Stimulated activated CD4-positive, alpha-beta T cell treated with anti-CD3 and anti-CD28 coated beads, Interleukin-1b, Interleukin-23, amount 100 ng/mL, for 48 hours (primary cell): Measurements from ENCODE around the gene TMEM242.
"Not testable (repeated sequence)": the region's sequence is repeated elsewhere in the genome, so short reads cannot be mapped to it uniquely, and the experiment has no call there.

ENCODE experiments used
- DNase-seq: peaks from one replicate; pipeline ENCODE4 v3.0.0-alpha.2; 2020

The TMEM242 gene

DNA sequence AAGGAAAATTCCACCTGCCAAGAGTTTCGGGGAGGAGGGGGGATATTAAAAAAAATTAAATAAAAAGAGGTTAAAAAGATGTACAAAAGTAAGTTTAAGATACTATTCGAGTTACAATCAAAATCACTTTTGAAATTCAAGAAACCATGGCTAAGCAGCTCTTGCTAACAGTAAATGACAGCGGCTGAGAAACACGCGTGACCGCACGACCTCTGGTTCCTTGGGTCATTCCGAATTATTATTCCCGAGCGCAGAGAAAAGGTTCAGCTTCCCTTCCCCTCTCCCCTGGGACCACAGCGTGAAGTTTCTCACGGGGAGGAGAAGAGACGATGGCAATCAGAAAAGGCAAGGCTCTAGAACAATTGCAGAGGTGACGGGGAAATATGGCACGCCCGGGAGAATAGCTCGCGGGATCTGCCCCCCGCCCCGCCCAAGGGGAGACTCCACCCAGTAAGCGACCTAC, 496 bp downstream of the TMEM242 start:
- DNase-seq: peak; percentile 85

DNA sequence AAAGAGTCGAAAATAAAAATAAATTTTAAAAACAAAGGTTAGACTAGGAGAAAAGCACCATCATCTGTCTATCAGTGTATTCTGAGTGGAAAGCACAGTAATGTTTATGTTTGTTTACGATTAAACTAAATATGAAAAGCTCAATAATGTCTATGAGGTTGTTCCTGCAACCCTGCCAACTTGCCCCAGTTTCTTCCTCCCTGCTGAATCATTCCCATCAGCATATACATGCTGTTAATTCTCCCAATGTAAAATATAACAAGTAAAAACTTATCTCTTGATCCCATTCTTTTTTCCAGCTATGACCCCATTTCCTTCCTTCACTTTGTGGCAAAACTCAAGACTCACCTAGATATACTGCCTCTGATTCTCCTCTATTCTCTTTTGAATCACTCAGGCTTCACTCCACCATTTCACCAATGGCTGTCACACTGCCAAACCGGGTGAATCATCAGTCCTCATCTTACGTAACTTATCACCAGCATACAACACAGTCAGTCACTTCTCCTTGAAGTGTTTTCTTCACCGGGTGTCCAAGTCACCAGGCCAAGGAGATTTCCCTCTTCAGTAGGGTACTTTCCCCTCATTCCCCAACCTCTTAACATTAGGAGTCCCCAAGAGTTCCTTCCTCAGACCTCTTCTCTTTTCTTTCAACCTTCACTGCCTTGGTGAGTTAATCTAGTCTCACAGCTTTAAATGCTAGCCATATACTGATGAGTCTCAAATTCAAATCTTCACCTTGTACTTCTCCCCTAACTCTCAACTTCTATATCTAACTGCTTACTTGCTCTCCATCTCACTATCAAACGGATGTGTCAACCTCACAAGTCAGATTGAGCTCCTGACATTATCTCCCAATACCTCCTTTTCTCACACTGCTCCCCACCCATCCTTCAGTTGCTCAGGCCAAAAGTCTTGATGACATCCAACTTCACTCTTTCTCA, 6.2 kb downstream of the TMEM242 start:
- DNase-seq: peak; percentile 42

DNA sequence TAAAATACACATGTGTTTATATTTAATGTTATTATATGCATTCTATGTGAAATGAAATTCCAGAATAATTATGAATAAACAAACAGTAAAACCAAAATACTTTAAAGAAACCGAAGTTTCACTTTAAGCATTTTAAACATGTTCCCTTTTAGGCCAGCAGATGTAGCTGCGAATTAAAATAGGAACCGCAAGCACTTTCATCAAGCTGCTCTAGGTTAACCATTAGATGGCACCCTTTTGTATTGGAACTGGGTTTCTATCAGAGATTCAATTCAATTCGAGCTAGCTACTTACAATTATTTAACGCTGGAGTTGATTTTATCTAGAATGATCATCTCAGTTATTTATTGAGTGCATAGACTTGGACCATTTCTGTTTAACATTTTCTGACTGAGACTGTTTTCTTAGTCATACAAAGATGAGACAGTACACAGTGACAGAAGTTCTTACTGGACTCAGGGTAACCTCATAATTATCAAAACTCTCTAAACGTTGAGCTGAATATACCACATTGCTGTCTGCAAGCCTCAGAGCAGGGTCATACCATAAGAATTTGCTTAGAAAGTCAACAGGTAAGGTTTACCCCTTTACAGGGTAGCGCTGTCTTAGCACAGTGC, 8.5 kb downstream of the TMEM242 start:
- DNase-seq: no peak

DNA sequence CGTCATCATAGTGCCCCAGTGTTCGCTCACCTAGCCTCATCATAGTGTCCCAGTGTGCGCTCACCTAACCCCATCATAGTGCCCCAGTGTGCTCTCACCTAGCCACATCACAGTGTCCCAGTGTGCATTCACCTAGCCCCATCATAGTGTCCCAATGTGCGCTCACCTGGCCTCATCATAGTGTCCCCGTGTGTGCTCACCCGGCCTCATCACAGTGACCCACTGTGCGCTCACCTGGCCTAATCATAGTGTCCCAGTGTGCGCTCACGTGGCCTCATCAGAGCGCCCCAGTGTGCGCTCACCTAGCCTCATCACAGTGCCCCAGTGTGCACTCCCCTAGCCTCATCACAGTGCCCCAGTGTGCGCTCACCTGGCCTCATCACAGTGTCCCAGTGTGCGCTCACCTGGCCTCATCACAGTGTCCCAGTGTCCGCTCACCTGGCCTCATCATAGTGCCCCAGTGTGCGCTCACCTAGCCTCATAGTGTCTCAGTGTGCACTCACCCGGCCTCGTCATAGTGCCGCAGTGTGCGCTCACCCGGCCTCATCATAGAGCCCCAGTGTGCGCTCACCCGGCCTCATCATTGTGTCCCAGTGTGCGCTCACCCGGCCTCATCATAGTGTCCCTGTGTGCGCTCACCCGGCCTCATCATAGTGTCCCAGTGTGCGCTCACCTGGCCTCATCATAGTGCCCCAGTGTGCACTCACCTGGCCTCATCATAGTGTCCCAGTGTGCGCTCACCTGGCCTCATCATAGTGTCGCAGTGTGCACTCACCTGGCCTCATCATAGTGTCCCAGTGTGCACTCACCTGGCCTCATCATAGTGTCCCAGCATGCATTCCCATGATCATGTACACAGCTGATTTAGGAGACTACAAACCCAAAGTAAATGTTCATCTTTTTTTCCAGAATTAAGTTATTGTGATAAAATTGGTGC, 9.5 kb downstream of the TMEM242 start:
- no peak for DNase-seq

DNA sequence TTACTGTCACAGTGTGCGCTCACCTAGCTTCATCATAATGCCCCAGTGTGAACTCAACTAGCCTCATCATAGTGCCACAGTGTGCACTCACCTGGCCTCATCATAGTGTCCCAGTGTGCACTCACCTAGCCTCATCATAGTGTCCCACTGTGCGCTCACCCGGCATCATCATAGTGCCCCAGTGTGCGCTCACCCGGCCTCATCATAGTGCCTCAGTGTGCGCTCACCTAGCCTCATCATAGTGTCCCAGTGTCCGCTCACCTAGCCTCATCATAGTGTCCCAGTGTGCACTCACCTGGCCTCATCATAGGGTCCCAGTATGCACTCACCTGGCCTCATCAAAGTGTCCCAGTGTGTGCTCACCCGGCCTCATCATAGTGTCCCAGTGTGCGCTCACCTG, 10.6 kb downstream of the TMEM242 start:
- no peak for DNase-seq

DNA sequence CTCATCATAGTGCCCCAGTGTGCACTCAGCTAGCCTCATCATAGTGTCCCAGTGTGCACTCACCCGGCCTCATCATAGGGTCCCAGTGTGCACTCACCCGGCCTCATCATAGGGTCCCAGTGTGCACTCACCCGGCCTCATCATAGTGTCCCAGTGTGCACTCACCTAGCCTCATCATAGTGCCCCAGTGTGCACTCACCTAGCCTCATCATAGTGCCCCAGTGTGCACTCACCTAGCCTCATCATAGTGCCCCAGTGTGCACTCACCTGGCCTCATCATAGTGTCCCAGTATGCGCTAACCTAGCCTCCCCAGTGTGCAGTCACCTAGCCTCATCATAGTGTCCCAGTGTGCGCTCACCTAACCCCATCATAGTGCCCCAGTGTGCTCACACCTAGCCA, 12.6 kb downstream of the TMEM242 start:
- DNase-seq: not testable (repeated sequence)

DNA sequence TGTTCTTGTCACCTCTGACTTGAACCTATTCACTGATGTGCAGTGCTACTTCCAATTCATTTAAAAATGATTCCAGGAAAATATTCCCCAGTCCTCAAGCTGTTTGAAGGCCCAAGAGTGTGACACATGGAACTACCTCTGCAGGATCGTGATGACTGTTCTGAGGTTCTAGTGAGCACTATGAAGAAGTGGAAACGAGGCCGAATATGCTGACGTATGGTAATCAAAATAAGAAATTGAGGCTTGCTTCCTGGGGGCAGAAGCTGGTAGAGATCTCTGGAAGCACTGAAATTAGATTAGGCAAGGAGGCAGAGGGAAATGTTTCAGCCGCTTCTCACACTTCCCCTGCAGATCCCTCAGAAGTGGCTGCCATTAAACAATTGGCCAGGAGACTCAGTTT, 15.7 kb downstream of the TMEM242 start:
- DNase-seq: no peak

DNA sequence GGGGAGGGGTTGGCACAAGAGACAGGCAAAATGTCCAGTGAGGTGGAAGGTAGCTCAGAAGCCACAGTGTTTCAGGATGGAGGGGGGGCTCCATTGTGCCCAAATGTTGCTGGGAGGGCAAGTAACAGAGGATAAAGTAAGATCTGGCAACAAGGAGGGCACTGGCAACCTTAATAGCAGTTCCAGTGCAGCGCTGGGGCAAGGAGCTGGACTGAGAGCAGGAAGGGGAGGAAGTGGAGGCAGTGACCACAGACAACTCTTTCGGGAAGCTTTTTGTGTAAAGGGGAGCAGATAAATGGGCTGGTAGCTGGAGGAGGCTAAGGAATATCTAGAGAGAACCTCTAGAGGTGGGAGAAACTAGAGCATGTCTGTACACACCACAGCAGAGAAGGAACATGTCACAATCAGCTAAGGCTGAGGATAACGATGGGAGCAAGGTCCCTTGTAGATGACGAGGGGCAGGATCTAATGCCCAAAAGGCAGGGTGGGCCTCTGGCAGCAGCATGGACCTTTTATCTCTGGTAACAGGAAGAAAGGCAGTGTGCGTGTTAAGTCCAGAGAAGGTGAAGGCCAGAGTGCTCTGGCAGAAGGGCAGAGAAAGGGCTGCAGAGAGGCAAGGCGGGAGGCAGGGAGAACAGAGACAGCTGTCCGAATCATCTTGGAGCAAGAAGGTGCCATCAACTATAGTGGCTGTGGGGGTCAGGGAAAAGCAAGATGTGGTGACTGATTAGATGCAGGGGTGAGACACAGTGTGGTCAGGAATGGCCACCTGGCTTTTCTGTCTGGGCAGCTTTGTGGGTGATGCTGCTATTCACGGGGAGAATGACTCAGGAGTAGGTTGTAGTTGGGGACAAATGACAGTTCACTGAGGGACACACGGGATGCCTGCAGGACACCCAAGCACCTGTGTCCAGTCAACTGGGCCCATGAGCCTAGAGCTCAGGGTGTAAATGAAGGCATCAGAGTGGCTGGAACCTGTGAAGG, 17.4 kb downstream of the TMEM242 start:
- DNase-seq: no peak

DNA sequence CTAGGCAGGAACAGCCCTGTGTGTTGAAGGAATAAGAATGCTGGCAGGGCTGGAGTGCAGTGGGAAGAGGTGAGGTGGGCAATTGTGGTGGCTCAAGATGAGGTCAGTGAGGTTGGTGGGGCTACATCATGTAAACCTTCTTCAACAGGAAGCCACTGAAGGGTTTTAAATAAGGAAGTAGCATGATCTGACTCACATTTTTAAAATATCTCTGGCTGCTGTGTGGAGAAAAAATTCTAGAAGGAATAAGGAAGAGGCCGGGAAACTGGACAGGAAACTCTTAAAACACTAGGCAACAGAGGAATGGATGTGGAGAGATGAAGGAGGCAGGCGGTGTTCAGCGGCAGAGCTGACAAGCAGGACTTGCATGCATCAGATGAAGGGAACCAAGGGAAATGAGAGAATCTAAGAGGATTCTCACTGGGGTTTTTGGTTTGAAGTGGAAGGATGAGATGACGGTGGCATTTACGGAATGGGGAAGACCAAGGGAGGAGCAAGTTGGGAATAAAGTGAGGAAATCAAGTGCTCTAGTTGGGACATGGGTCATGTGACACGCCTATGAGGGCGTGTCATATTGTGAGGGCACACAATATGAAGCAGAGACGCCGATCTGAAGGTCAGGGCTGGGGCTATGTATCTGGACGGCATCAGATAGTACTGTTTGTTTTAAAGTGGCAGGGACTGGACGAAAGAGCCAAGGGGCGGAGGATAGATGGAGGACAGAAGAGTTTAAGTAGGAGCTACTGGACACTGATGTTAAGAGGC, 18.2 kb downstream of the TMEM242 start:
- no peak for DNase-seq

DNA sequence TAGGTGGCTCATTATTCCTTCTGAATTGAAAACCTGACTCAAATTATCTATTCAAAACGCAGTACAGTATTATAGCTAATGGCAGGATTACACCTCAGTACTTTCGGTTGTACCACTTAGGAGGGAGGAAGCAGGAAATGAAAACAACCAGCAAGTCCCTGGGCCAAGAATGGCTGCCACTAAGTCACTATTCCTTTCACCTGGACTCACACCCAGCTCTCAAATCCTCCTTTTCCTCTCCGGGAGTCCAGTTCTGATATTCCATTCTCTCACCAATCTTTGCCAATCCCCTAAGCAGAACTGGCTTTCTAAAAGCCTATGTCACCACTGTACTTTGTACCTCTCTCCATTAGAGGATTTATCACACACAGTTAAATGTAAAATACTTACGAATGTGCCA, 20.6 kb downstream of the TMEM242 start:
- DNase-seq: no peak

DNA sequence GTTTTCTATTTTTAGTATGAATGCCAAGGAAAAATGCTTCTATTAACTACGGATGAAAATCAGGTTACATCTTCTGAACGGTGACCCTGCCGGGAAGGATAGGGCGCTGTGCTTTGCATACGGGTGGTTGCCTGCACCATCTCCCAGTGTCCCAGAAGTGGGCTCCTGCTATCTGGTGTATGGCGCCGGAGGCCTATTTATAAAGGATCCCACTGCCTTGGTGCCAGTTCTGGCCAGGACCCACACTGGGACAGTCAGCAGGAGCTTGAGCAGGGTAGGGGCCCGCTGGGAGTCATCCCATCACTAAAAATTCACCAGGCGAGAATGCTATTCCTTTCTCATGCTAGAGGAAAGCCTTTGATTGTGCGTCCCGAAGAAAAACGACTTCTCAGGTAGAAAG, 22.9 kb downstream of the TMEM242 start:
- DNase-seq: no peak

DNA sequence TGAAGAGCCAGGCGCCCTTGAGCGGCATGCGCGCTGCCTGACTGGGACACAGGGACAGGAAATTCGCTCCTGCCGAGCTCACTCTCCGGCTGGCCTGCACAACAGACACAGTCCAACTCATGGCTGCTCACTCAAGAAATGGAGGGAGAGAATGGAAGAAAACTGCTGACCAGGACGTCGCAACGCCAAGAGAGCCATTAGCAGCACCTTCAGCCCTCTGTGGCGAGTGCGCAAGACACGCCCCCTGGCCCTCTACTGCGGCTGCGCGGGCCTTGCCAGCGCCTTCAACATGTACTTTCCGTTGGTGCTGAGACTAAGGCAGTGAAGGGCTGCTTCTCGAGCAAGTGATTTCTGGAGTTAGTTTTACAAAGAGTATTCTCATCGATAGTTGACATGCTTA, 23.3 kb downstream of the TMEM242 start:
- no peak for DNase-seq

DNA sequence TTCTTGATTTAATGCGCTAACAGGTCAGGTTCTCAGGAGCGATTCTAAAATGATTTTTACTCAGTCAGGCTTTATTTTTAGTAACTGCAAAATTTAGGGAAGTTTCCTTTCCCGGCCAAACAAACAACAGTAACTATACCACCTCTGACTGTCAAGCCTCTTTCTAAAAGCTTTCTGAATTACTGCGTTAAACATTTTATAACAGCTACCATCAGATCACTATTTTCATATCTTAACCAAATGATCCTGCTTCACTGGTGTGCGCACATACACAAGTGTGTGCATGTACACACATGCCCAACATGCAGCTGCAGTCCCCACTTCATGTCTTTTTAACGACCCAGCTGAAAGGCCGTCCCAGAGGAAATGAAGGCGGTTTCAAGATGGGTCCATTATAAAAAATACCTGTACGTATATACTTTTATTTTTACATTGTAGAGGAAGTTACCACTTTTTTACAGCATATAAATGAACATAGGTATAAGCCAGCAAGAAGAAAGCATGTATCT, 25.0 kb downstream of the TMEM242 start:
- no peak for DNase-seq

DNA sequence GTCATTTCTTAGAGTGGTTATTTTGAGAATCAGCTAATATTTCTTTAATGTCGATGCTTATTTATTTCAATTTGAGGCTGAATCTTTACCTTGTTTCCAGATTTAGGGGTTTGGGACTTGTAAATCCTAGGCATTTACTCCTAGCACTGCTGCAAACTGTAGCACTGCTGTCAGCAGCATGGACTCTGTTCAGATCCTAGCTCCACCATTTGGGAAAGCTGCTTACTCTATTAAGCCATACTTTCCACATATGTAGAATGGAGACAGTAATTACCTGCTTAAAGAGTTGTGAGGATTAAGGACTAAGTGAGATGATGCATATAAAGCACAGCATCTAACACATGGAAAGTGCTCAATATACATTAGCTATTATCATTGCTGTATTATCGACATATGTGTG, 28.7 kb downstream of the TMEM242 start:
- DNase-seq: no peak

DNA sequence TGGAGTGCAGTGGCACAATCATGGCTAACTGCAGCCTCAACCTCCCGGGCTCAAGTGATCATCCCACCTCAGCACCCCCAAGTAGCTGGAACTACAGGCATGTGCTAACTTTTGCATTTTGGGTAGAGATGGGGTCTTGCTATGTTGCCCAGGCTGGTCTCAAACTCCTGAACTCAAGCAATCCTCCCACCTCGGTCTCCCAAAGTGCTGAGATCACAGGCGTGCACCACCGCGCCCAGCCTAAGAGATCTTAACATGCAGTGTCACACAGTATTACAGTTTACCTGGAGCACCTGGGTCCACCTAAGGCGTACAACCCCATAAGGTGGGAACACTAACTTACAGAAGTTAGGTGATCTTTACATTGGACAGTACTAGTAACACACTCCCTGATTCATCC, 29.5 kb downstream of the TMEM242 start:
- no peak for DNase-seq

DNA sequence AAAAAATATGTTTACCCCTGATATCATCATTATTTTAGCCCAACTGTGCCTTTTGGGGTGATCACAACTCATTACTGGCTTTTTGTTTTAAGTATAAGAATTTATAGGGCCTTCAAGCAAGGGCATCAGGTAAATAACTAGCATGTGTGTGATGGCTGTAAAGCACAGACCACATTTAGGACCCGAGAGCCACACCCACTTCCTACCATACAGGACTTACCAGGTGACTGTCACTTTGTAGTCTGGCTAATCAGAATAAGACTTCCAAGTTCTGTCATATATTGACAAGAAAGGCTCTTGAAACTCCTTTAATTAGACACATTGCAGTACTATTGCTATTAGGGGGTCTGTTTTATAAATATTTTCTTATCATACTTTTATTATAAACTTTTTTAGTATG, 31.1 kb downstream of the TMEM242 start:
- no peak for DNase-seq

DNA sequence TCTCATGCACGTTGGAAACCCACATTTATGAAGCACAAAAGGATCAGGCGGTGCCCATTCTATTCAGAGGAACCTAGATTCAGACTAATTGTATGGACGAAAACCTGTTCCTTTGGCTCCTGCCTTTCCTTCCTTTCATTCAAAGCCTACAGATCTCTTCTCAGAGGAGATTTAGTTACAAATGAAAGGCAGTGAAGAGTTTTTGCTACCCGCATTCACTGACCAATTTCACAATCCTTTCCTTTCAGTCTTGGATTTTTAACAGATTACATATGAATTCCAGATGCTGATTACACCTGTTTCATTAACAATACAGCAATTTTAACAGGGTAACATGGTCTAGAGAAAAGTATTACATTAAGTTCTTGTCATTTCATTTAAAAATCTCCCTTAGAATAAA, 32.0 kb downstream of the TMEM242 start:
- DNase-seq: no peak

DNA sequence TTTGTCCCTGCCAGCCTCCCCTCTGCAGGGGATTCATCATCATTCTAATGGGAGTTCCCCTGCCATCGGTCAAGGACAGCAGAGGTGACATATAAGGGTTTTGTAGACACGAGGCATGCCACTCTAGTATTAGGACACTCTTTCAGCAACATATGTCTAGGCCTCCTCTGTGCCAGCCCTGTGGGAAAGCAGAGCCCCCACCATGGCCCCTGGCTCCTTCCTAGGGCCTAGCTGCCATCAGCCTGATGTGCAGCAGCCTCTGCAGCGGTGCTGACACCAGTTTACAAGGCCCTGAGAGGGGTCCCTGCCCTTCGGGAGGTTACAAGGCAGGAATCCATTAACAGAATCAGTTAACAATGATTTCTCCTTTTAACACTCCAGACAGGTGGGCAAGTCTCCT, 32.5 kb downstream of the TMEM242 start:
- DNase-seq: no peak

DNA sequence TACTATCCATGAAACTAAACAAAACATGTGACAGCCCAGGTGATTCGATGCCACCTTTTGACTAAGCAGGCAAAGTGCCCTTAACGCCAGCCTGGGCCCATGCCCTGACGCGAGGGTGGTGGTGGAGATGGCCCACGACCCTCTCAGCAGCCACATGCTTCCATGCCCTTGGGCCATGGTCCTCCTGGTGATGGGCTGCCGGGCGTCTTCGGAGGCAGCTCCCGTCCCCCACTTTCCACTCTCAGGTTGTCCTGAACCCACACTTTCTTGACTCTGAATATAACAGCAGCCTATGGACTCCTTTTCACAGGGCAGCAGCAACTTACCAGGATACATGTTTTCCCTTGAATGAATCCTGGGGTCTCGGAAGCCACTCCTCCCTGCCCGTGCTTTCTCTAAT, 33.6 kb downstream of the TMEM242 start:
- no peak for DNase-seq

DNA sequence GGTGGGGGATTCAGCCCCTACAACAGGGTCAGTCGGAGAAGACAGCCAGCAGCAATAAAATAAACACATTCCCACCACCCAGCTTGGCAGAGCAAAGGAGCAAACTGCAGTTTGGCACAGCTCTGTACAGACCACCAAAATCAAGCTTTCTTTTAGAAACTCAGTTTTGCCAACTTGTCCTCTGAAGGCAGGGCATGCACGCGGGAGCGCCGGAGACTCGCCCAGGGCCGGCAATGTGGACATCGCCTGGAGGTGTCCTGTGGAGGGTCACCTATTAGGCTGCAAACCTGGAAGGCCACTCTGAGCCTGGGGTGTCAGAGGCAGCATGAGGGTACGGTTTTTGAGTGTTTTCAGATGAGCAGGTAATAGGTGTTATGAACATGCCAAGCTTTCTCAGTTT, 34.7 kb downstream of the TMEM242 start:
- DNase-seq: no peak

DNA sequence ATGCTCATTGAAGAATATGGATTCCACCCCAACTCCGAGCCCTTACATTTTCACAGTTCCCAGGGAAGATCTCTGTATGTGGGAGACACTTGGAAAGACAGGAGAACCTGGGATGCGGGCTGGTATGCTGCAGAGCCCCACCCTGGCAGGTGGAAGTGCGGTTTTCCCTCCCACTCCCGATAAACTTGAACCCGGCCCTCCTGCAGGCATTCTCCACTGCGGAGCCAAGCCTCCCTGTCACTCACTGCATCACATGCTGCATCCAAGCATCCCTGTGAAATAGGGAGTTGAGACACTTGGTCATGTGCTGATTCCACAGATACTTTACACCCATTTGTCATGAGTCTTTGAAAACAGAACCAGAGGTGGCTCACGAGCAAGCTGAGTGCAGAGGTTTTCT, 35.4 kb downstream of the TMEM242 start:
- no peak for DNase-seq
